NT2/D1 (cell line): ENCODE data around the gene KANSL1.

ENCODE experiments used
- SUZ12 ChIP-seq: IDR thresholded peaks from 2 replicates; pipeline ENCODE4 v1.6.1; 2011; ENCODE audit not compliant: insufficient read length, insufficient read depth; ENCODE audit errors: extremely low read depth
- YY1 ChIP-seq: IDR thresholded peaks from 2 replicates; pipeline ENCODE4 v1.6.1; 2011; ENCODE audit not compliant: insufficient read length, insufficient read depth
- ZNF274 ChIP-seq: IDR thresholded peaks from 2 replicates; pipeline ENCODE4 v1.6.1; 2011; ENCODE audit warnings: mild to moderate bottlenecking, low read depth, low read length

GRCh38 chr17:46059486-46059885 is 133.7 kb downstream of the KANSL1 start:
- TF ChIP-seq YY1 (no peak), ZNF274 (no peak), SUZ12 (no peak)
